HG03280 (cell line): ENCODE measurements around the gene PRKN.

ENCODE experiments used
- ATAC-seq: cut with Tn5 transposase; IDR thresholded peaks from one replicate; pipeline ENCODE4 v1.9.1; 2021; ENCODE audit warnings: mild to moderate bottlenecking, moderate library complexity; ENCODE audit not compliant: unreplicated experiment

The PRKN gene

DNA sequence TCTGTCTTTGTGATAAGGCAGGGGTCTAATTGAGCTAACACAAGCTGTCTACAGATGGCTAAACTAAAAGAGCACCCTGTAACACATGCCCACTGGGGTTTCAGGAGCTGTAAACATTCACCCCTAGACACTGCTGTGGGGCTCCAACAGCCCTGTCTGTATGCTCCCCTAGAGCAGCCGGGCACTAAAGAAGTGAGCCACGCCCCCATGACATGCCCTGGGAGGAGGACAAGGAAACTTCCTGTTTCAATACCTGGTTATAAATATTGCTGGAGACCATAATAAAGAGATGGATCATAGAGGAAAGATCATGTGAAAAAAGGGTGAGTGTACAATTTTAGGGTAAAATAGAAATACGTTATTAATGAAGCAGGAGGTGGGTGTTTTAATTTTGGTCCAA, 786.0 kb downstream of the PRKN start:
- ATAC-seq = no peak

DNA sequence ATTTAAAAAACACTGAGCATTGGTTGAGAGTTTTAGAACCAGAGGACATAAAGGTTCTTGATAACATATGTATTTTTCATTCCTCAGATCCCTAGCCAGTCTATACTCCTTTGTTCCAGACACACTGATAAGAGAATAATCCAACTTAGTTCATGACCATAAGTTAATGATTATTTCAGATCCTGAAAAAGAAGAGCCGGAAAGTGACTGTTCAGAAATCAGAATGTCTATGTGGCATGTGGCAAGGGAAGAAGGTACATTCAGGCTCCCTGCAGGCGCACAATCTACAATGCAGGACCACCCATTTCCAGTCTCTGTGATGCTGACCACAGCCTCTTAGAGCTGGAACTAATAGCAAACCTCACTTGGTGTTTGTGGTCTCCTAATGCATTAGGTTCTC, 787.0 kb downstream of the PRKN start:
- ATAC-seq = no peak

DNA sequence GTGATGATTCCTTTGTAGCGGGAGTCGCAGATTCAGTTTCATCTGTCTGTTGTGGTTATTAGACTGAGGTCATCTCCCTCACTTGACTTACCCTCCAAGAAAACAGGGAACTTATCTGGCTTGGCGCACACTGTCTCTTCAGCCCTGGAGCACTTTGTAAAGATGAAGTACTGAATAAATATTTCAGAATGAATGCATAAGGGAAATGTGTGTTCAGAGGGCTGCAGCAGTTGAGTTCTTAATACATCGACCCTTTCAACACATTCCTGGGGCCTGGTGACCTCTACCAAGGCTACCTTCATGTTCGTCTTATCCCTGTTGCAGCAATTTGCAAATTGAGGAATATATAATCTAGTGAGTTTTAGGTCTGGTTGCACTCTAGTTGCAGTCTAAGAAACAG, 801.2 kb downstream of the PRKN start:
- ATAC-seq = no peak

DNA sequence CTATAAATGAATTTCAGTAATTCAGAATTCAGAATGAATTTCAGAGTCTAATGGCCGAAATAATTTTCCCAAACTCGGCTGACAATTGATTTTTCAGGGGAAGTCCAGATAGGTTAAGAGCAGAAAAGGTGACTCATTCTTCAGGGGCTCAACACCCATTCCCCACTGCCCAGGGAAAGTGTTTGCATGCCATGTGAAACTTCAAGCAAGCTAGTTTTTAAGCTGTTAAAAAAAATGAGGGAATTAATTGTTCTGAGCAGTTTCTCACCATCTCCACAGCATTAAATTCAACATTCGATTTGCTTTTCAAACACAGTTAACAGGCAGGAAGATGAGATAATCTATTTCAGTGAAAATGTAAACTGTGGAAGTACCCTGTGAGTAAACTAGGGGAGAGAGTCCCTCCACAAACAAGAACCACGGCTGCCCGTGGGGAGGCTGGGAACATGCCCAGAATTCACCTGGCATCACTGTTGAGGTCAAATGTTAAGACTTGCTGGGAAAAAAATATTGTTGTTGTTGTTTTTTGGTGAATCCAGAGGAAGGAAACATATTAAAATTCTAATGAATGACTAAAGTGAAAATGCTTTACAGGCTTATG, 803.0 kb downstream of the PRKN start:
- no peak for ATAC-seq

DNA sequence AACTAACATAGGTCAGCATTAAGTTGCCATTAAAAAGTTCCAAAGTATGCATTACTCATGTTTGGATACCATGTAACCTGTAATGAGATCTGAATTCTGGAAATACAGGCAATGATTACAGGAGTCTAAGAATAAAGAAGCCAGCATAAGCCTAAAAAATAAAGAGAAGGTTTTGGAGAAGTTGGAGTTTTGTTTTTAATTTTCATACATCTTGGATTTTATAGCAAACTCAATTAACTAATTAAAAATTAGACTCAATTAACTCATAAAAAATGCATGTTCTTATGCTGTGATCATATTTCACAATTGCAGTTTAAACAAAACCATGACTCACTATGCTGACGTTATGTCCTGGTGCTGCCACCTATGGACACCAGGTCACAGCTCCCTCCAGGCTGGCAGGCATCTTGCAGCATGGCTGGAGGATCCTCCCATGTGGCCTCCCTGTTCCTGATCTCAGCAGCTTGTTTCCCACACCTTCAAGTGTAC, 804.9 kb downstream of the PRKN start:
- ATAC-seq = no peak

DNA sequence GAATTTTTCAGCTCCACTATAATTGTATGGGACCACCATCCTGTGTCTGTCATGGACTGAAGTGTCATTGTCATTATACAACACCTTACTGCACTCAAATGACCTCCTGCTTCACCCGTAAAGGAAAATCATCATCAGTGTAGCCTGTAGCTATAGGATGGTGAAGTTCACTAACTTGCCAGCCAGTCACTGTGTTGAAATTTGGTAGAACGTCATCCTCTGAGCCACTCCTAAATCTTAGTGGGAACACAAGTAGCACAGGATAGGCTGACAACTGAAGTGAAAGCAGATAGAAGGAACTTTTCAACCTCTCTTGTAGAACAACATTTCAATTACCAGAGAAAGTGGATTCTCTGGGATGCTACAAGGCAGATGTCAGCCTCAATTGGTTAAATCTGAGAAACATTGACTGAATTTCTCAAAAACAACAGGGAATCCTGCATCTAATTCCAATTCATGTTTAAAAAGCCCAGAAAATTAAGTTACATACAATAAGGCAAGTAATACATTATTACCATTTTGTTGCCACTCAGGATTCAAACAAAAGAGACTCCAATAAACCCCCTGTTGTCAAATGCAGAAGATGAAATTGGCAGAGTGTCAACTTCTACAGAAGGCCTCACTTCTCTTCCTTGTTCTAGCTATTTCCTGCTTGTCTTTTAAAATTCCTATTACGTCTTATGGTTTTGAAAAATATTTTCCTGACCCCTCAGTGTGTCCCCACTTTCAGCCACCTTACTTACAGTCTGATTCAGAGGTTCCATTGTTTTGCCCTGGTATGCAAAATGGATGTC, 805.8 kb downstream of the PRKN start:
- ATAC-seq = no peak

DNA sequence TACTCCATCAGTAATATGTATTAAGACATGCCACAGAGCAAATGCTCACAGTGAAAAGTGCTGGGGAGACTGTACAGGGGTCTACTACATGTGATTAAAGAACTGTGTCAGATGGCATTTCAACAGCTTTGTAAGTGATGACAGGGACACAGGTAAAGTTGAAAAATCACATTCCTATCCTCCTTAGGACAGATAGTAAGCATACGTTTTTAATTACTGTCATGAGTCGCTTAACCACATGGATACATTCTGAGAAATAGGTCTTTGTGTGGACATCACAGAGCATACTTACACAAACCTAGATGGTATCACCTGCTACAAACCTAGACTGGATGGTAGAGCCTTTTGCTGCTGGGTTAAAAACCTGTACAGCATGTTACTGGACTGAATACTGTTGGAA, 807.9 kb downstream of the PRKN start:
- no peak for ATAC-seq

DNA sequence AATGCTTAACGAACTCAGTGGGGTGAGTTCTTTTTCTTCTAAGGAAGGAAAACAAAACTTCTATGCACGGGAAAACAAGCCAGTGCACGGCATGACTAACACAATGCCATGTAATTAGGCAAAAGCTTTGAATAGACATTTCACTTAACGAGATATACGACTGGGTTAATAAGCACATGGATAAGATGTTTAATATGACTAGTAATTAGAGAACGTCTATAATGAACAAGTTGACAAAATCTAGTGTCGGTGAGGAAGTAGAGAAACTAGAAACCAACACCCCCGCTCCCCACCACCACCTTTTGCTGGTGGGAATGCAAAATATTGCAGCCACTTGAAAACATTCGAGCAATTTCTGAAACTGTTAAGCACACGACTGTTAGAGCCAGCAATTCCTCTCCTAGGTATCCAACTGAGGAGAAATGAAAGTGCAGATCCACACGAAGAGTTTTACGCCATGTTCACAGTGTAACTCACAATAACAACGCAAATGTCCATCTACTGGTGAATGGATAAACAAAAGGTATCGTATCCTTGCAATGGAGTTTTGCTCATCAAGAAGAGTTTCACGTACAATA, 808.8 kb downstream of the PRKN start:
- ATAC-seq = no peak

DNA sequence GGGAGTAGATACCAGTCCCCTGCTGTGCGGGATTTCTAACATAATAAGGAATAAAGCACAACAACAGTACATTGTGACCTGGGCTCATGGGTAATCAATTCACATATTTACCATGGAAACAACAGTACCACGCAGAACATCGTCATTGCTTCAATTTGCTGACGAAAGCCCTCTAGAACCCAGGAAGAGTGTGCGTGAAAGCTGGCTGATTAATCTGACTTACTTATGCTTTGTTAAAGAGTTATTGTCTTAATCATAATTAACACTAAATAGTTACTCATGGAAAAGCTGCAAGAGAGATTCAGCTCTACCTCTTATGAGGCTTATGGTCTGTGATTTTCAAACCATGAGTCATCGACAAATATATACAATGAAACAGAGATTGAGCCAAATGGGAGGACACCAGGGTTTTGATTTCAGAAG, 809.4 kb downstream of the PRKN start:
- no peak for ATAC-seq

DNA sequence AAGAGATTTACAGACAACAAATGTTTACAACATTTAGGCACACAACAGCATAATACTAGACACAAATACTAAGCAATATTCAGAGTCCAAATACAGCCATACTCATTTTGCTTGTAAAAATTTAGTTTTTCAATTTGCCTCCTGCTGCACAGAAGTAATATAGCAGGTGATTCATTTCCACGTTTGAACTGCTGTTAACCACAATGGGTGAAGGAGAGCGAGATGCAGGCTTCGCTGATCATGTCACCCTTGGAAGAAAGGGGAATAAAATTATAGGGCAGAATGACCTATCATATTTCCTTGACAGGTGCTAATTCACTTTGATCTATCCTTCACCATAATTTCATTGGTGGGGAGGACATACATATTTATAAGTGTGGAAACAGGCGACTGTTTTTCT, 809.9 kb downstream of the PRKN start:
- ATAC-seq = no peak

DNA sequence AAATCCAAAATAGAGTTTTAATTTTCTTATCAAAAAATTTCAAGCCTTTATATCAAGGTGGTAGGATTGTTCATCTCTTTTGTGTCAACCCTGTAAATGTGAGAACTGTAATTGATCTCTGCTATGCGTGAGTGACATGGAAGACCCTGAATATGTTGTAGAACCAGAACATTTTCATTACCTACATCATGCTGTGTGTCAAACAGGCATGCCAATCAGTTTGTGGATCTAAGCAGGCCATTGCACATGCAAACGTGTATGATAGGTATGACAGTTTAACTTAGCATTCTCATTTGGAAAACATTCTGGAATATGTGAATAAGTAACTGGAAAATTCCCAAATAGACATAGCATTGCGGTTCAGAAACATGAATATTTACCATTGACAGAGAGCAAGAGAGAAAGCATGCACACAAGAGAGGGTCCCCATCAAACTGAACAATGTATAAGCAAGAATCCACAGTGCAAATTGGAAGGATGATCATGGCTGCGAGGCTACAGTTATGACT, 812.1 kb downstream of the PRKN start:
- ATAC-seq = no peak

DNA sequence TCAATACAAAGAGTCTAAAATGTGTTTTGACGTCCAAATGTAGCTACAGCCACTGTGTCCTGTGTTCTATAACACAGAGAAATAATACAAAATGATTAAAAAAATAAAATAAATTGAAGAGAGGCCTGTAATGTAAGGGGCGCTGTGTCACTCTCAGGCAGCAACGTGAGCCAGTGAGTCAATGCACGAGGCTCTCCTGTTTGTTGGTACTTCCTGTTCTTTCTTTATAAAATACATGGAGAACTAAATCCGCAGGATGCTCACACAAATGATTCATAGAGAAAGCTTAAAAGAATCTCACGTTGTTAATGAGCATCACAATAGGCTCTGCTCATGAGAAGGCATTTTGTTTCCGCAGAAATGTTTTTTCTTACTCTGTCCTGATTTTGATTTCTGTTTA, 818.7 kb downstream of the PRKN start:
- ATAC-seq = no peak

DNA sequence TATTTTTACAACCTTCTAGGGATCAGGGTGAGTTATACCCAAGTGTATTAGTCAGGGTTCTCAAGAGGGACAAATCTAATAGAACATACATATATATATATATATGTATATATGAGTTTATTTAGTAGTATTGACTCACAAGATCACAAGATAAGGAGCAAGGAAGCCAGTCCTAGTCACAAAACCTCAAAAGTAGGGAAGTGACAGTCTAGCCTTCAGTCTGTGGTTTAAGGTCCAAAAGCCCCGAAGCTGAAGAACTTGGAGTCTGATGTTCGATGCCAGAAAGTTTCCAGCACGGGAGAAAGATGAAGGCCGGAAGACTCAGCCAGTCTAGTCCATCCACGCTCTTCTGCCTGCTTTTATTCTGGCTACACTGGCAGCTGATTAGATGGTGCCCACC, 821.0 kb downstream of the PRKN start:
- ATAC-seq = no peak

DNA sequence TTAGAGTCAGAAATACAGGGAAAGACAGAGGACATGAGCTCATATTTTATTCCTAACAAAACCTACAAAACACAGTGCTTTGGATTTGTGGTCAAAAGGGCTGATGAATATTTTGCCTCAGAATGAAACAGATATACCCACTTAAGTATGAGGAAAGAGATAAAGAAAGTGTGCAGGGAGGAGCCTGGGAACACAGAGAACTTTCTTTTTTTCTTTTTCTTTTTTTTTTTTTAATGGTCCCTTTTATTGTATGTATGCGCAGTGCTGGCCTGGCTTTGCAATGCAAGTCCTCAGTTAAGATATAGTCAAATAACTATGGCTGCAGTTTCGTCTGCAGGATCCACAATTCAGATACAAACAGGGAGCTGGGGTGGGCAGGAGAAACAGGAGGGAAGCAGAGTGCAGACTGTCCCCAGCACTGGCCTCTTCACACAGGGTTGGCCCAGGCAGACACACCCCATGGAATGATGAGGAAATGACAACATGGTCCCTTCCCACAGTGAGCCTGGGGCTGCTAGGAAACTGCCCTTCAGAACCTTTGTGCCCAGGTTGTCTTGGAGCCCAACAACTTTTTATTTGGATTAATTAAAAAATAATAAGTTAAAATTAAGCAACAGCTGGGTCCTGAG, 823.9 kb downstream of the PRKN start:
- ATAC-seq = no peak

DNA sequence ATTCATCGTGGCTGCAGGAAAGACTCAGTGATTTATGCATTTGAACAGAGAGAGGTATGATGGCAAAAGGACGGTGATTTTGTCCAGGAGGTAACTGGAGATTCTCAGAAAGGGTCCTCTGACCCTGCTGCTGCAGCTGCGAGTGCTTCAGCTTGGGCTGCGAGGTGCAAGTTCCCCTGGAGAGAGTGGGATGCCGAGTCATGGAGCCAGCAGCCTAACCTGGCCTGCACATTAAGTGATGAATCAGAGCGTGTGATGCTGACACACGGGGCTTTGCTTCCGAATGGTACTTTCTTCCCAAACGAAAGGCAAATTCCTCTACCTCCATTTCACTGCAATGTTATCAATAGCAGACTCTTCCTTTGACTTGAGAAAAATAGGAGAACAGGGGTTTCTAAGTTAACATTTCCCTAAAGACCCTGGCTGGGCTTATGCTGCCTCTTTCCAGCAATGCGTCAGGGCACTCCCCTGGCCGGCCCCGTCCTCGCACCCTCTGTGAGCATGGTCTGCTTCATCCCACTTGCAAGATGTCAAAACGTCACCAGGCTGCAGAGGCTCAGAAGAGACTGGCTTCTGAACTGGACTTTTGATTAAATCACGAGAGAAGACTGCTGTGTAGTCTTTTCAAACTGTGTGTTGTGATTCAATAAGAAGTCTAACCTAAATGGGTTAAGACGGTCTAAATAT, 825.7 kb downstream of the PRKN start:
- no peak for ATAC-seq

DNA sequence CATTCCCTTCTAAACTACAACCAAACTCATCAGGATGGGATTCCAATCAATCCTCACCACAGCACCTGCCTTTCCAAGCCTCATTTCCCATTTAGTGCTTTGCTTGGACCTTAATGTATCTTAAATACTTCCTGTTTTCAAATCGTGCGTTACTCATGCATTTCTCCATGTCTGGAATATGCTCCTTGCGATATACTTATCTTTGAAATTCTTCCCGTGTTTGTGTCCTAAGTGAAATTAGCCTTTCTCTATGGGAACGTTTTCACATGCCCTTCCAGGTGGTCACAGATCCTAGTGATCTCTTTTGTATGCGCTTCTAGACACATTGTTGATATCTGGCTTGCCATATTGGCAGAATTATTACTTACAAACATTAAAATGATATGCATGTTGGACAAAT, 833.1 kb downstream of the PRKN start:
- ATAC-seq = no peak

DNA sequence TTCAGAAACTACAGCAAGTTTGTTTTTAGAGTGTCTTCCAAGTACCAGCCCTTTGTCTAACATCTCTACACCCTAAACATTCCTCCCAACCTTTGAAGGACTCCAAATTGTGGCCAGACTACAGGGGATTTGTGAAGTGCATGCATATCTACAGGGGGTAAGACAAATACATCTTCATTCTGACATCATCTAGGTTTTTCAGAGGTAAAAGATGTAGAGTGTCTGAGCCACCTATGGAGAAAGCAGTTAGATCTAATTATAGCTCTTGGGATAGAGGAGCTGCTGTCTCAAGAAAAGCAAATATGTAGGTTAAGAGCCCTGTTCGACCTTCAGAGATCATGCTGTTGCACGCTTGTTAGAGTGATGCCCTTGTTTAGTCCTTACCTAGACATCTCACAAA, 836.0 kb downstream of the PRKN start:
- no peak for ATAC-seq

DNA sequence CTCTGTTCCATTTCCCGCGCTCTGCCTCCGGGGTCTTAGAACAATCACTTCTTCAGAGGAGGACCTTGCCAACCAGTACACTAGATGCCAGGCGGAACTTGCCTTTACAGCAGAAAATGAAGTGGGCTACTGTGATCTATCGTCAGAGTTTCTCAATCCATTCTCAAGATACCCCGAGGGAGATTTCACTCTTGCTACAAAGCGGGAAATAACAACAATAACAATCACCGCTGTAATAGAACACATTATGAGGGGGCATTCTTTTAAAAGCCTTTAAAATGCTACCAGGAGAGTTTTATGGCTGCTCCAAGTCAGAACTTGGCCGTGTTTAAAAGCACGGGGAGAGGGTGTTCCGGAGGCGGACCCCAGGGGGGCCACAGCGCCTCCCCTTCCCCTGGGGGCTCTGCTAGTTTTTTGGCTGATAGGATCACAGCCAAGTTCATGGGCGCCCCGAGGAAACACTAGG, 836.7 kb downstream of the PRKN start:
- no peak for ATAC-seq

DNA sequence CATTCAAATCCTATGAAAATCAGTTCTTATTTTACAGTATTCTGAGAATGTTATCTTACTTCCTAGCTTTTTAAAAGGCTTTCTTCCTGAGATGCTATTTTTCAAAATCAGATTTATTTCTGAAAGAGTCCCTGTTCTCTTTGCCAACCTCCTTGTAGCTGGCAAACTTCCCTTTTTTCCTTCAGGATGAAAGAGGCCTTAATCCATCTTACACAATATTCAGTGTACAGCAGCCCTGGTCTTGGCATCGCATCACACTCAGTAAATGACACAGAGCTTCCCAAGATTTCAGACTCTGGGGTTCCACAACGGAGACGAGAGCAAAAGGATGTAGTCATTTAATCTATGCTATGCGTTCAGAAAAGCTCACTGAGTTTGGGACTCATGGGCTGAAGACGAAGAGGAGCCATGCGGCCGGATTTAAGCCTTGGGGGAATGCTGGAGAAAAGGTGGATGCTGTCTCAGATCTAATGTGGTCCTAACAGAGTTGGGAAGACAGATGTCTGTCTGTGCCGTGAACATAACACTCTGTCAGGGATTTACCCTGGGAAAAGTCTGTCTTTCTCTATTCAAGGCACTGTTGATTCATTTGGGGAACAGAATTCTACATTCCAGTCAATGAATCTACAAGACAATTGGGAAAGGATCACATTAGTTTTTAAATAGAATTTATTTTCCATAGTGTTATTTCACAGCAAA, 837.3 kb downstream of the PRKN start:
- no peak for ATAC-seq

DNA sequence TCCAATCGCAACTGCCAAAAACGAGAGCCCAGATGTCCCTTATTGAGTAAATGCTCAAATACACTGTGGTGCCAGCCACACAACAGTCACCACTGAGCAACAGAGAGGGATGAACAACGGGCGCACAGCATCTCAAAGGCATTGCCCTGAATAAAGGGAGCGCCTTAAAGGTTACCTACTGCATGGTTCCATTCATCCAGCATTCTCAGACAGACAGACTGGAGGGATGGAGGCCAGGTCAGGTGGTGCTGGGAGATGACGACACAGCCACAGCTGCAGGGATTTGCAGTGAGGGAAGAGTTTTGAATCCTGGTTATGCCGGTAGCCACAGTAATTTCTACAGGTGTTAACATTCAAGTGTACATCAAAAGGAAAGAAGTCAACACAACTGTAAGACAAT, 838.2 kb downstream of the PRKN start:
- ATAC-seq = no peak
